Measurements from ENCODE around the gene FBXW9.
"Not testable (repeated sequence)": the region's sequence is repeated elsewhere in the genome, so short reads cannot be mapped to it uniquely, and the experiment has no call there.

Gene FBXW9

GRCh38 chr19:12696366-12697335 is at the start of gene FBXW9:
Gene FBXW9 (minus strand): TSS chr19:12696631. CDS start chr19:12696581, 50 bp downstream.
- DNase-seq (ENCODE audit: low spot score): peak; percentile 98

- no peak for DNase-seq (ENCODE audit: low spot score)
These were observed 48.9 kb upstream of the FBXW9 start for GRCh38 chr19:12745166-12745897.

GRCh38 chr19:12737835-12738351 is 41.5 kb upstream of the FBXW9 start:
- no peak for DNase-seq (ENCODE audit: low spot score)

GRCh38 chr19:12736995-12737834 is 40.8 kb upstream of the FBXW9 start, which contains the start of gene GET3:
Gene GET3 (plus strand): TSS chr19:12737497. CDS start chr19:12737506, 9 bp downstream.
- peak; percentile 97 for DNase-seq (ENCODE audit: low spot score)

GRCh38 chr19:12733369-12734214 is 37.2 kb upstream of the FBXW9 start:
- DNase-seq (ENCODE audit: low spot score): peak; percentile 72

- no peak for DNase-seq (ENCODE audit: low spot score)
These were observed 34.9 kb upstream of the FBXW9 start for GRCh38 chr19:12731337-12731736.

- no peak for DNase-seq (ENCODE audit: low spot score)
These were observed 33.6 kb upstream of the FBXW9 start for GRCh38 chr19:12730064-12730463.

GRCh38 chr19:12727745-12728433 is 31.5 kb upstream of the FBXW9 start:
- no peak for DNase-seq (ENCODE audit: low spot score)

- no peak for DNase-seq (ENCODE audit: low spot score)
These were observed 30.5 kb upstream of the FBXW9 start for GRCh38 chr19:12726988-12727316.

- DNase-seq (ENCODE audit: low spot score): not testable (repeated sequence)
These were observed 29.2 kb upstream of the FBXW9 start for GRCh38 chr19:12725612-12726011.

GRCh38 chr19:12723641-12724426 is 27.4 kb upstream of the FBXW9 start, which contains the start of gene TNPO2:
Gene TNPO2 (minus strand): TSS chr19:12723932. CDS start chr19:12720977, 2,955 bp downstream.
- DNase-seq (ENCODE audit: low spot score): peak; percentile 75

- no peak for DNase-seq (ENCODE audit: low spot score)
These were observed 26.9 kb upstream of the FBXW9 start for GRCh38 chr19:12723381-12723640.

GRCh38 chr19:12722566-12723380 is 26.3 kb upstream of the FBXW9 start:
- DNase-seq (ENCODE audit: low spot score): peak; percentile 99

- DNase-seq (ENCODE audit: low spot score): peak; percentile 87
These were observed 25.5 kb upstream of the FBXW9 start for GRCh38 chr19:12721656-12722565.

GRCh38 chr19:12720851-12721655 is 24.6 kb upstream of the FBXW9 start:
- peak; percentile 48 for DNase-seq (ENCODE audit: low spot score)

- DNase-seq (ENCODE audit: low spot score): no peak
These were observed 23.9 kb upstream of the FBXW9 start for GRCh38 chr19:12720296-12720695.

GRCh38 chr19:12715929-12716328 is 19.5 kb upstream of the FBXW9 start:
- no peak for DNase-seq (ENCODE audit: low spot score)
